Mesodermal cell (in vitro differentiated cells): ENCODE measurements around the gene AATK.

ENCODE experiments used
- H3K27ac ChIP-seq: 2 replicates; pipeline ENCODE4 v1.7.0; 2013; ENCODE audit warnings: mild to moderate bottlenecking, low read depth, low read length, moderate library complexity; ENCODE audit not compliant: severe bottlenecking
- H3K36me3 ChIP-seq: 2 replicates; pipeline ENCODE4 v1.7.1; 2013; ENCODE audit warnings: mild to moderate bottlenecking, low read length, moderate library complexity; ENCODE audit not compliant: control insufficient read depth, insufficient read depth
- H3K4me1 ChIP-seq: one replicate; pipeline ENCODE4 v1.7.1; 2013; ENCODE audit warnings: mild to moderate bottlenecking, low read length; ENCODE audit not compliant: insufficient read depth, control insufficient read depth, poor library complexity, severe bottlenecking
- H3K4me3 ChIP-seq: 2 replicates; pipeline ENCODE4 v1.7.0; 2013; ENCODE audit warnings: low read length, control low read depth, mild to moderate bottlenecking; ENCODE audit not compliant: insufficient read depth, poor library complexity, severe bottlenecking; ENCODE audit errors: extremely low read depth
- H3K9me3 ChIP-seq: 2 replicates; pipeline ENCODE4 v1.7.1; 2013; ENCODE audit warnings: mild to moderate bottlenecking, low read length, moderate library complexity; ENCODE audit not compliant: control insufficient read depth
- WGBS, 2 experiments: methylation state at CpG; one replicate each; pipeline ENCODE4 v1.1.5; 2013; ENCODE audit warnings: missing lambda C conversion rate in 2 of 2; ENCODE audit not compliant: insufficient coverage in 2 of 2; 5-methylcytosine and 5-hydroxymethylcytosine counted together

Gene AATK

DNA sequence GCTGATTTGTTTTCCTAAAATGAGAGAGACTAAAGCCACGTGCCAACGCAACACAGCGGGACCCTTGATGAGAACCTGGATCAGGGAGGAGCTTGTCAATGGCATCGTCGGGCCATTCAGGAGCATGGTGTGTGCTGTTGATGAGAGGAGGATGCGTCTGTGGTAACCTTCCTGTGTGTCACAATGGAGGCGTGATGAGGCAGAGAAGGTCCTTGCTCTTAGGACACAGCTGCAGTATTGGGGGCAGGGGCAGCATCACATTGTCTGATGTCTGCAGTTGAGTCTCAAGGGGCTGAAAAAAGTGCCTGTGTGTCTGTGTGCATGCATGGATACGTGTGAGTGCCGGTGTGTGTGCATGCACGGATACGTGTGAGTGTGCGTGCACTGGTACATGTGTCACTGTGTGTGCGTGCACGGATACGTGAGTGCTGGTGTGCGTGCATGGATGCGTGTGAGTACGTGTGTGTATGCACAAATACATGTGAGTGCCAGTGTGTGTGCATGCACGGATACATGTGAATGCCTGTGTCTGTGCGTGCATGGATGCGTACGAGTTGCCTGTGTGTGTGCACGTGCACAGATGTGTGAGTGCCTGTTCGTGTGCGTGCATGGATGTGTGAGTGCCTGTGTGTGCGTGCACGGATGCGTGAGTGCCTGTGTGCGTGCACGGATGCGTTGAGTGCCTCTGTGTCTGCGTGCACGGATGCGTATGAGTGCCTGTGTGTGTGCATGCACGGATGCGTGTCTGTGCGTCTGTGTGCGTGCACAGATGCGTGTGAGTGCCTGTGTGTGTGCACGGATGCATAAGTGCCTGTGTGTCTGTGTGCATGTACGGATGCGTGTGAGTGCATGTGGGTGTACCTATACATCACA lies 91.8 kb downstream of the AATK start:
- Histone ChIP-seq H3K27ac (no peak overlapping the region), H3K4me1 (no peaks in the 10 kb centered on the region), H3K36me3 (peaks cover 3% of the 10 kb centered on the region), H3K4me3 (no peak overlapping the region), H3K9me3 (no peaks in the 10 kb centered on the region)
- WGBS, 2 experiments, result 94 to 97% methylated on average over 42 of the region's 42 CpGs

DNA sequence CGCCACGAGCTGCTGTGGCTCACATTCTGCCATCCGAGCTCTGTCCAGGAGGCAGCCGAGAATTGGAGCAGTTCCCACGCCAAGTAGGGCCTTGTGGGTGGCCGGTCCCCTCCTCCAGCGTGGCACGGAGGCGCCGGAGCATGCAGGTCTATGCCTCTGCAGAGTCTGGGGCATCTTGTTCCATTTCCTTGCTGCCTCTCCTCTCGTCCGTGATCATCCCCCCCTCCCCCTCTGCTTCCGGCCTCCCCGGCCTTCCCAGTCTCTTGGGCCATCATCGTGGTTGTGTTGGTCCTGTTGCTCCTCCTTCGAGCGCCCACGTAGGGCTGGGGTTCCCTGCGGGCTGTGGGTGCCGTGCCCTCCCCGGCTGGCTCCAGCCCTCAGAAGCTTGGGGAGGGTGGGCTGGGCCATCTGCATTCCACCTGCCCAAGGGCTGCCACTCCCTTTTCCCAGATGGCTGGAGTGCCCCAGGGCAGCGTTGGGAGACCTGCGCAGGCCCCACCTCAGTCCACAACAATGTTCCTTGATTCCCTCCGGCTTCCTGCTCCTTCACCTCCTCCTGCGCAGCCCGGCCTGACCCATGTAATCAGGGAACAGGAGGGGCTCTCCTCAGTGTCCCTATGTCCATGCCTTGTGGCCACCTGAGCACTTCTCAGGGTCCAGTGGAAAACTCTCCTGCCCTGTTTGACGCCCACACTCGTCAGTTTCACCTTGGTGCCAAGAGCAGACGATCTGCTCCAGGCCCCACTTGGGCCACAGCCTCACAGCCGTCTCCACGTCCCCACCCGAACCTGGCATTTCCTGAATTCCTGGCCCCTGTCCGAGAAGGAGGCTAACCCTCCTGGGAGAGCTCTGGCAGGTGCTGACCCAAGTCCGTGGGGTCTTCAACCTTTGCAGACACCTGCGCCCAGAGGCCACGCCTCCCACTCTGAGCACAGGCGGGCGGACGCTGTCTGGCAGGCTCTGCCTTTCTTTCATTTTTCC lies 94.0 kb downstream of the AATK start:
- Histone ChIP-seq H3K4me1 (no peaks in the 10 kb centered on the region), H3K9me3 (no peaks in the 10 kb centered on the region), H3K27ac (no peak overlapping the region), H3K4me3 (no peak overlapping the region), H3K36me3 (peaks cover 3% of the 10 kb centered on the region)
- WGBS, 2 experiments, result 94 to 96% methylated on average over 26 to 35 of the region's 39 CpGs

DNA sequence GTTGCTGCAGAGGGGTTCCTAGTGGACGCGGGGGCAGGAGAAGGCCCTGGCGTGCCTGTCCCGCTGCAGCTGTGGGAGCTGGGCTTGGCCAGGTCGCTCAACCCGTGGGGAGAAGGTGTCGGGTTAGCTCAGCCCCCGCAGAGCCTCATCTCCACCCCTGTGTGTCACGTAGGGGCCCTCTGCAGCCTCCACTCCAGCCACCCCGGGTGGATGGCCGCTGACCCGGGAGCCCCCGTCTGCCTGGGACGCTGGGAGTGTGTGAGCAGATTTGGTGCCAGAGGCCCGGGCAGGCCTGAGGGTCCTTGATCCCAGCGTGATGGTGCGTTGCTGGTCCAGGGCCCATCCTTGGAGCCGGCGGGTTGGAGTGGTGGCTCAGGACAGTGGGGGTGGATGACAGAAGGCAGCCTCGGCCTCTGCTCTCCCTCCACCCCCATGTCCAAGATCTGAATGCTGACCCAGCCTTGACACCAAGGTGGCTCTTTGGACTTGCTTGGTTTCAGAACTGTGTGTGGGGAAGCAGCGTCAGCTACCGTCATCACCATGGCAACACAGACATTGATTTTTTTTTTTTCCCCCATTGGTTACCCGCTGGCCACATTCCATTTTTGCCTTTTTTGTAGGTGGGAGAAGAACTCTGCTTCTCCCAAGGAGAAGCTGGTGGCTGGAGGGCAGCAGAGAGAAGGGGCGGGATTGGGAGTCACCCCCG lies 95.3 kb downstream of the AATK start:
- Histone ChIP-seq H3K36me3 (peaks cover 3% of the 10 kb centered on the region), H3K9me3 (no peaks in the 10 kb centered on the region), H3K4me3 (no peak overlapping the region), H3K4me1 (no peaks in the 10 kb centered on the region), H3K27ac (no peak overlapping the region)
- 89 to 91% methylated on average over 13 to 15 of the region's 25 CpGs for WGBS, 2 experiments

DNA sequence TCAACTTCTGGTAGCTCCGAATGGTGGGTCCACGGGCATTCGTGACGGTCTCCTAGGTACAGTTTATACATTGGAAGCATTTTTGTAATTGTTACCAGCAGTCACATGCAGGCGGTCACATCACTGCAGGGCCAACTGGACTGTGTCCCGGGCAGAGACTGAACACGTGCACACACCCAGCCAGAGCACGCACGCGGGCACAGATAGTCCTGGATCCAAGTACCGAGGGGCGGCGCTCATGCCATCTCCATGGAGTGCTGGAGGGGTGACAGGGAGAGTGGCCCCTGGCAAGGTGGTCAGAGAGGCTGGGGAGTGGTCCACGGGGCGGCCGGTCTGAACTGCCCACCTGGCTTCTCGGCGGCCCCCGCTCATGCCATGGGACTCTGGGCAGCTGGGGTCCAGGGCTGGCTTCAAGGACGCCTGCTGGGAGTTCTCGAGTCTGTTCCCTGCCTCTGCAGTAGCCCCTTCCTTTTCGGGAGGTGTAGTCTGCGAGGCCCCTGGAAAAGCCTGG lies 96.8 kb downstream of the AATK start:
- Histone ChIP-seq H3K36me3 (peaks cover 3% of the 10 kb centered on the region), H3K9me3 (no peaks in the 10 kb centered on the region), H3K4me1 (peaks cover 12% of the 10 kb centered on the region), H3K27ac (no peak overlapping the region), H3K4me3 (no peak overlapping the region)
- 92 to 94% methylated on average over 20 to 23 of the region's 23 CpGs for WGBS, 2 experiments

DNA sequence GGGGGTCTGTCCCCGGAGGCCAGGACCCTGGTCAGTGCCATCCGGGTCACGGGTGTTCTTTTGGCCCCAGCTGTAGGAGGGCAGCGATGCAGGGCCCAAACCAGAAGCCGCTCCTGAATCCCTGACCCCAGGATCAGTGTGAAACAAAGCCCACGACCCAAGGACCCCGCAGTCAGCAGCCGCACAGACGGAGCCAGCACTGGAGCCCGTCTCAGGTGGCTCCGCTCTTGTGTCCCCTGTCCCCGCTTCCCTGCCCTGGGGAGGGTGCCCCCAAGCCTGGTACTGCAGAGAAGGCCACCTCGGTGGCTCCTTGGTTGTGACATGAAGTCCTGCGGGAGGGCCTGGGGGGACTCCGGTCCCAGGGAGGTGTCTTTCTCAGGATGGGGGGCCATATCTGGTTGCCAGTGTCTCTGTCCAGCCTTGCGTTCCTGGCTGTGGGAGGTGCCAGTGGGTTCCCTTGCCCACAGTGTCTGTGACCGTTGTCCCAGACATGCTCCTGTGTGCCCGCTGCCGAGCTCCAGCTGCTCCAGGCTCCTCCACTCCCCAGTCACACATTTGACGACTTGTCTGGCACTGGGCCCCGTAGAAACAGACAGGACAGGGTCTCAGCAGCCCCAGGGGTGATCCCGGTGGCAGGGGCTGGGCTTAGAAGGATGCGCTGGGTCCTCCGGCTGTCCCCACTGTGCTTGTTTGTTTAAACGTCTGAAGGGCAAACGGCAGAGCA lies 97.4 kb downstream of the AATK start:
- WGBS, 2 experiments, result 94 to 95% methylated on average over 25 of the region's 26 CpGs
- Histone ChIP-seq H3K4me3 (no peak overlapping the region), H3K36me3 (peaks cover 3% of the 10 kb centered on the region), H3K9me3 (no peaks in the 10 kb centered on the region), H3K27ac (no peak overlapping the region), H3K4me1 (peaks cover 18% of the 10 kb centered on the region)

DNA sequence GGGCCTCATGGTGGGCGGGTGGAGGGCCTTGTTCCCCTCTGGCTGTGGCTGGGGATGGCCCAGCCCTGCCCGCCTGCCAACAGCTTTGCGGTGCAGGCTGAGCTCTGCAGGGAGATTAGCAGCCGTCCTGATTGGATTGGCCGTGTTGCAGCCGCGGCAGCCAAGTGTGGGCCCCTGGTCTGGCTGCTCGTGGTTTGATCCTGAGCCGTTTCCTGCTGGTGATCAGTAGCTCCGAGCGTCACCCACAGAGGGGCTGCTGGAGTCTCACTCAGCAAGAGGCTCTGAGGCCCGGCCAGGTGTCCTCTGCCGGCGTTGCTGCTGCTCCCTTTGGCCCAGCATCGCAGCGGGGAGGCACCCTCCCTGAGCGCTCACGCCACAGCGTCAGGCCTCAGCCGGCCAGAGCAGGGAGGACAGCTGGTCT lies 98.6 kb downstream of the AATK start:
- 86 to 88% methylated on average over 20 of the region's 20 CpGs for WGBS, 2 experiments
- peaks cover 3% of the 10 kb centered on the region for H3K36me3 ChIP-seq
- no peak overlapping the region for H3K27ac ChIP-seq
- H3K4me3 ChIP-seq, result no peak overlapping the region
- H3K4me1 ChIP-seq, result peaks cover 28% of the 10 kb centered on the region
- no peaks in the 10 kb centered on the region for H3K9me3 ChIP-seq
